GM18517 (cell line): Measurements from ENCODE around the gene SH3PXD2A.
"Not testable (repeated sequence)": the region's sequence is repeated elsewhere in the genome, so short reads cannot be mapped to it uniquely, and the experiment has no call there.

ENCODE experiments used
- ATAC-seq: cut with Tn5 transposase; IDR thresholded peaks from one replicate; pipeline ENCODE4 v1.9.1; 2021; ENCODE audit warnings: mild to moderate bottlenecking, moderate library complexity; ENCODE audit not compliant: unreplicated experiment

The SH3PXD2A gene

GRCh38 chr10:103793429-103793828 is 61.9 kb downstream of the SH3PXD2A start:
- no peak for ATAC-seq

- ATAC-seq = no peak
These were observed 62.8 kb downstream of the SH3PXD2A start for GRCh38 chr10:103792547-103792946.

- ATAC-seq = no peak
These were observed 63.5 kb downstream of the SH3PXD2A start for GRCh38 chr10:103791858-103792257.

GRCh38 chr10:103791291-103791690 is 64.1 kb downstream of the SH3PXD2A start:
- no peak for ATAC-seq

GRCh38 chr10:103790580-103790979 is 64.8 kb downstream of the SH3PXD2A start:
- no peak for ATAC-seq

GRCh38 chr10:103789771-103790201 is 65.6 kb downstream of the SH3PXD2A start:
- no peak for ATAC-seq

- ATAC-seq = no peak
These were observed 66.2 kb downstream of the SH3PXD2A start for GRCh38 chr10:103789161-103789560.

- no peak for ATAC-seq
These were observed 68.0 kb downstream of the SH3PXD2A start for GRCh38 chr10:103787331-103787730.

- ATAC-seq = no peak
These were observed 69.4 kb downstream of the SH3PXD2A start for GRCh38 chr10:103786020-103786419.

- no peak for ATAC-seq
These were observed 70.5 kb downstream of the SH3PXD2A start for GRCh38 chr10:103784723-103785418.

GRCh38 chr10:103784089-103784488 is 71.3 kb downstream of the SH3PXD2A start:
- ATAC-seq = no peak

GRCh38 chr10:103783681-103784080 is 71.7 kb downstream of the SH3PXD2A start:
- no peak for ATAC-seq

GRCh38 chr10:103781329-103782061 is 73.9 kb downstream of the SH3PXD2A start:
- ATAC-seq = no peak

- ATAC-seq = no peak
These were observed 74.9 kb downstream of the SH3PXD2A start for GRCh38 chr10:103780242-103781149.

GRCh38 chr10:103778358-103779139 is 76.8 kb downstream of the SH3PXD2A start:
- ATAC-seq = no peak

GRCh38 chr10:103776878-103777591 is 78.3 kb downstream of the SH3PXD2A start:
- no peak for ATAC-seq

- no peak for ATAC-seq
These were observed 79.6 kb downstream of the SH3PXD2A start for GRCh38 chr10:103775776-103776175.

- ATAC-seq = not testable (repeated sequence)
These were observed 82.5 kb downstream of the SH3PXD2A start for GRCh38 chr10:103772846-103773245.

- ATAC-seq = peak; percentile 54
These were observed 83.1 kb downstream of the SH3PXD2A start for GRCh38 chr10:103772096-103772845.
